ENCODE measurements around the gene RNF224.

- TF ChIP-seq CTCF (IDR thresholded peaks at IDR 0.05; ENCODE audit: poor library complexity, severe bottlenecking) = no peak
- TF ChIP-seq EZH2 (IDR thresholded peaks at IDR 0.05; ENCODE audit: borderline replicate concordance, insufficient read depth, low read length, poor library complexity, severe bottlenecking) = no peak
Observed at GRCh38 chr9:137228506-137228967, 1.2 kb downstream of the RNF224 start.
